GM10266 (cell line): ENCODE measurements around the gene HEXA.
A peak's percentile ranks its signal among the peaks of the same experiment; 100 is the strongest.

Source experiments
- DNase-seq: peaks from one replicate; pipeline ENCODE4 v3.0.0; 2012; ENCODE audit errors: extremely low spot score
- TF ChIP-seq, protein P1 (sequence below): IDR thresholded peaks from 2 replicates; pipeline ENCODE4 v1.5.1; 2012; ENCODE audit warnings: mild to moderate bottlenecking, low read depth; ENCODE audit not compliant: control insufficient read depth, insufficient read depth; ENCODE audit errors: missing control alignments

The HEXA gene

DNA sequence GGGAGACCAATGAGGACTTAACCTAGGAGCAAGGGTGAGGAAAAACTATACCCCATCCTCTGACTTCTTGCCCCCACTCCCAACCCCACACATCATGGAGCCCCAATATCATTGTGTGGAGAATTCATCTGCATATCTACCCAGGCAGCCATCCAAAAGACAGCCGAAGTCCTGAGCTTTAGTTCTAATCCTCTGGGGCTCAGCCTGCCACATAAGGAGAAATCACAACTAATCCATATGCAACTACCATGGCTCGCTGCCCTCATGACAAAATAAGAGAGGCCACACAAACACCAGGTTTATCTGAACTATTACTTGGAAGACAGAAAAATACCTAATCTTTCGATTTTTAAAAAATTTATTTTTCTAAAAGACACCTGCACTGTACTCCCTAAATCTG is 17.7 kb downstream of the HEXA start:
- TF ChIP-seq, protein P1, sequence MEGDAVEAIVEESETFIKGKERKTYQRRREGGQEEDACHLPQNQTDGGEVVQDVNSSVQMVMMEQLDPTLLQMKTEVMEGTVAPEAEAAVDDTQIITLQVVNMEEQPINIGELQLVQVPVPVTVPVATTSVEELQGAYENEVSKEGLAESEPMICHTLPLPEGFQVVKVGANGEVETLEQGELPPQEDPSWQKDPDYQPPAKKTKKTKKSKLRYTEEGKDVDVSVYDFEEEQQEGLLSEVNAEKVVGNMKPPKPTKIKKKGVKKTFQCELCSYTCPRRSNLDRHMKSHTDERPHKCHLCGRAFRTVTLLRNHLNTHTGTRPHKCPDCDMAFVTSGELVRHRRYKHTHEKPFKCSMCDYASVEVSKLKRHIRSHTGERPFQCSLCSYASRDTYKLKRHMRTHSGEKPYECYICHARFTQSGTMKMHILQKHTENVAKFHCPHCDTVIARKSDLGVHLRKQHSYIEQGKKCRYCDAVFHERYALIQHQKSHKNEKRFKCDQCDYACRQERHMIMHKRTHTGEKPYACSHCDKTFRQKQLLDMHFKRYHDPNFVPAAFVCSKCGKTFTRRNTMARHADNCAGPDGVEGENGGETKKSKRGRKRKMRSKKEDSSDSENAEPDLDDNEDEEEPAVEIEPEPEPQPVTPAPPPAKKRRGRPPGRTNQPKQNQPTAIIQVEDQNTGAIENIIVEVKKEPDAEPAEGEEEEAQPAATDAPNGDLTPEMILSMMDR: no peak
- no peak for DNase-seq

DNA sequence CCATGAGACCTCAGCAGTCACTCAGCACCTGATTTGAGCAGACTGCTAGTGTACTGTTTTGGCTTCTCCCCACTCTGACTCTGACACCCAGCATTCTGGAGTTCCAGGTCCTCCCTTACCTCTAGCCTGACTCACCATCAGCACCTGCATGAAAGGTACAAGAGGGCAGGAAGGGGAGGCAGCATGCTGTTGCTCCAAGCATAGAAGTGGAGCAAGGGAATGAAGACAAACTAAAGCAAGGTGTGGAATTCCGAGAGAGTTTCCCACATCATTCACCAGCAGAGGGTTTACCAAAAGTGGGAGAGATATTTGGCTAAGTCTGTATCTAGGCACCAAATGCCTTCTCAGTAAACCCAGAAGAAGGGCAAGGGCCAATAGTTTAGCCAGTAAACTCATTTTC is 21.3 kb downstream of the HEXA start:
- TF ChIP-seq, protein P1: no peak
- no peak for DNase-seq

DNA sequence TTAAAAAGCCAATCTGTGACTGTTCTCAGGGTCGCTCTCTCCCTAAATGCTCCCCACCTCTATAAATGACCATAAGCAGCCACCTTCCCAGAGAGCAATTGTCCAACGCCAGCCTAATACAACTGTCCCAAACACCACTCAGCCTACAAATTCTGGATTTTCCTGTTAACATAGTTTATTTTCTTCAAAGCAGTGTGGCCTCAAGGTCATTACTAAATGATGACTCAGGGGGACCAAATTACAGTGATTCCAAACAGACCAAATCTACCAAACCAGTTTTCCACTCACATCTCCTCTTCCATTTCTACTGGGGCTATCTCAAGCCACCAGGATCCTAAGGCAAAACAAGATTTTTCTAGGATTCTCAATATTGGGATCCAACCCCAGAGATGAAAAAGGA is 22.5 kb downstream of the HEXA start:
- no peak for DNase-seq

DNA sequence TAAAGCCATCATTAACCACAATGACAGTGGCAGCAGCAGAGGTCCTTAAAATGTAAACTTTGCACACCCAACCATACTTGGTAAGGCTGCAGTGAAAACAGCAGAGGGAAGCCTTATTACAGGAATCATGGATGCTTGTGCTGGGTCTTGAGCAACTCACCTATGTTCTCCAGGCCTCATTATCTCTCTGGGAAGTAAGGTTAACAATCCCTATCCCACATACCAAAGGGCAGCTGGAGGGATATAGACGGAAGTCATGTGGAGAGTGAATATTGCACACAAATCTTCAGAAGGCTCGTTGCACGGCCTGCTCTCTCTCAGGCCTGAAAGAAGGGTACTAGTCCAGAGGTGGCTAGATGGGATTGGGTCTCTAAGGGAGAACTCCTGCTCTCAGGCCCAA is 30.0 kb downstream of the HEXA start:
- TF ChIP-seq, protein P1: no peak
- DNase-seq: no peak

More for the DNA sequence above, 22.5 kb downstream of the HEXA start:
- TF ChIP-seq, protein P1: no peak

DNA sequence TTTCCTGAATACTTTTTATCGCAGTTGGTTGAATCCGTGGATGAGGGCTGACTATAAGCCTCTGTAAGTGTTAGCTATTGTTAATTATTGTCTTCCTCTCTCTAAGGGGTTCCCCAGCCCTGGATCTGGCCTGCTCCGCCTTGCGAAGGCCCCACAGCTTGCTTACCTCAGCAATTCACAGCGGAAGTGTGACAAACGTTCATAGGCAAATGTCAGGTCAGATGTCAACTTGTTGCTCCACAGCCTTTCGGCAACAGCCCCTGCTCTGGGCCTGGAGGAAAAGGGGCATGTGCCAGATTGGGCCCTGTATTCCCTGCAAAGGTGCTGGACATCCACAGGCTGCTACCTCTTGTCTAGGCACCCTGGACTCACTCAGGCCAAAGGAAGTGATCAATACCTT is 30.5 kb downstream of the HEXA start:
- TF ChIP-seq, protein P1: no peak
- no peak for DNase-seq

DNA sequence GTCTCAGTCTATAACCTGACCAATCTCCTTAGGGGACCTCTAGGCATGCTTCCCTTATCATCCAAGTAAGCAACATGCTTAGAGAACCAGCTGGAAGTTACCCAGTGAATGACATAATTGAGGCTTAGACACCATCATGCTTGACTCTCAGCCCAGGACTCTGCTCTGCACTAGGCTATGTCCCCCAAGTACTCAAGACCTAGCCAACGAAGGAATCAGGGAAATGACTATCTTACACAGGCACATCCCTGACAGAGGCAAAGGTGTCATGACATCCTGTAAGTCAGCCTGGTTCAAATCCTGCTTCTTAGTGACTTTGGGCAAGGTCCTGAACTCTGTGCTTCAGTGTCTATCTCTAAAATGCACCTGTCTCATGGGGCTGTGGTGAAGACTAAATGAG is 31.2 kb downstream of the HEXA start:
- TF ChIP-seq, protein P1: no peak
- no peak for DNase-seq

DNA sequence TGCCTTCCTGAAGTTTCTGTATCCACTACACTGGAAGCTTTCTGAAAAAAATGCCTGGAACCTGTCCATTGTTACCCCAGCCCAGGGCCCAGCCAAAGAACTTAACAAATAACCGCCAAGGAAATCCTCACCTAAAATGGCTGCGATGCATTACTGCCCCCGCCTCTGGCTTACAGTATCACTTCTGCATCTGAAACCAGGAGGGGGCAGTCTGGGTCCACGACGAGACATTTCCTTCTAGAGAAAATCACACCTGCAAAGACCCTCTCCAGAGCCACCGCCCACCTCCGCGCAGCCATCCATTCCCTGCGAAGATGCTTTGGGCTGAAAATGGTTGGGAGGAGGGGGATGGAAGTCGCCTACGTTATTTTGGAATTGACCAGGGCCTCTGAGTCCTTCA is 33.4 kb downstream of the HEXA start:
- no peak for DNase-seq
- TF ChIP-seq, protein P1: peak; percentile 25
